Measurements from ENCODE around the gene ST6GALNAC2.
"Not testable (repeated sequence)": the region's sequence is repeated elsewhere in the genome, so short reads cannot be mapped to it uniquely, and the experiment has no call there.

ST6GALNAC2 gene

DNA sequence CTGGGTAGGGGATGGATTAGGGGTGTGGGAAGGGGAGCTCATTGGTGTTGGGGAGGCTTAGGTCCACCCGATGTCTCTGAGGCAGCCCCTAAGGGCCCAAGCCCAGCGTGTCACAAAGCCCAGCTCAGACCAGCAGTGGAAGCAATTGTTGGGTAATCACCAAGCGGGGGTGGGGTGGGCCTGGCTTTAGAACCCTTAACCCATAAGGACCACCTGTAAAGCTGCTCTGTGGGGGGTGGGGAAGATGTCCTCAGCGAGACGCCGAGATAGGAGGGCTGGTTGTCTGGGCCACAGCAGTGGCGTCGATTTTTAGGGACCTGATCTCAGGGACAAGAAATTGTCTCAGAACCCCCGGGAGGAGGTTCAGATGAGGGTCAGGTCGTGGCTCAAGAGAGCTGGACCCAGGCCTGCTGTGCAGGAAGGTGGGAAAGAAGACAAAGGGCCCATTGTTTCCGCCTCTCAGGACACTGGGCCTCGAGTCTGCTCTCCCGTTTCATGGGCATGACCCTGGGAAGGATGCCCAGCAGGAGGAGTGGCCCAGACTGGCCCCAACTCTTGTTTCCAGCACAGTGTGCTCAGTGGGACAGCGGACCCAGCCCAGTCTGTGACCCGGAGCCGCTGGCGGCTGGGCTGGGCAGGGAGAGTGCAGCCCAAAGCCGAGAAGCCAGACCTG, 15.9 kb downstream of the ST6GALNAC2 start:
- no peak for DNase-seq

DNA sequence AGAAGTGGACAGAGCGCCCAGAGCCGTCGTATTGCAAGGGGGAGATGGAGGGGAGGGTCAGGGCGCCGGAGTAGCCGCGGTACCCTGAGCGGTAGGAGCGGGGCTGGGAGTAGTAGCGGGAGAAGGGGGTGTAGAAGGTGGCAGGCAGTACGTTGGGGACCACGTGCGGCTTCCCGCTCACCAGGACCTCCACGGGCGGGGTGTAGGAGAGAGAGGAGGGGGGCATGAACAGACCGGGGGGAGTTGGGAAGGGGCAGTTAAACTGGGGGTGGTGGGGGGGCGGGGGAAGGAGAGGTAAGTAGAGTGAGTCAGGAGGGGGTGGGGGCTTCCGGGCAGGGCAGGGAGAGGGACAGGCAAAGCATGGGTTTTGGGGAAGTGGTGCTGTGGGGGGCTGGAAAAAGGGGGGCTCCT, 16.8 kb downstream of the ST6GALNAC2 start:
- DNase-seq: no peak

DNA sequence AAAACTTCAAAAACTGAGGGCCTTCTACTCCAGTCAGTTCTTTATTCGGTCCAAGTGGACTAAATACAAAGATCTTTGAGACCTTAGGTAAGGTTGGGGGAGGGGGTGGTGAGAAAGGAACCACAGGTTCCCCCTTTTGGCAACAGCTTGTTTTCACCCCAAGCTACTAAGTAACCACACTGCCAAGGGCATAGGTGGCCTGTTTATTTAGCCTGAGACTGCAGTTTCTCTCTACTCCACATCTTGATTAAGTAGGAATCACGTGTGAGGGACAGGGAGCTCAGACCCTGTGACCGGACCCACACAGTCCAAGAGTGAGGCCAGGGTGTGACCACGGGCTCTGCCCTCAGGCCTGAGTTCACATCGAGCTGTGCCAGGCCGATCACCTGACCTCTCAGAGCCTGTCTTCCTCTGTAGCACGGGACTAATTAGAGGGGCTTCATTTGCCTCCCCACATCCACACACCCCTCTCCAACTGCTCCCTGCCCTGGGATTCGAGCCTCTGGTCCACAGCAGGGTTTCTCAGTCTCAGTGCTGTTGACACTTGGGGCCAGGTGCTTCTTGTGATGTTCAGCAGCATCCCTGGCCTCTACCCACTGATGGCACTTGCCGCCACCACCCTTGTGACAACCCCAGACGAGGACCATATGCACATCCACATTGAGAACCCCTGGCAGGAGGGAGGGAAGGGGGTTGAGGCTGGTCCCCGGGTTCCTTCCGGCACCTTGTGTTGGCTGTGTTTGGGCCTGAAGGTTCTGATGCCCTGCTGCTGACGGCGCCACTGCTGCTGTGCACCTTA, 17.8 kb downstream of the ST6GALNAC2 start:
- DNase-seq: no peak

DNA sequence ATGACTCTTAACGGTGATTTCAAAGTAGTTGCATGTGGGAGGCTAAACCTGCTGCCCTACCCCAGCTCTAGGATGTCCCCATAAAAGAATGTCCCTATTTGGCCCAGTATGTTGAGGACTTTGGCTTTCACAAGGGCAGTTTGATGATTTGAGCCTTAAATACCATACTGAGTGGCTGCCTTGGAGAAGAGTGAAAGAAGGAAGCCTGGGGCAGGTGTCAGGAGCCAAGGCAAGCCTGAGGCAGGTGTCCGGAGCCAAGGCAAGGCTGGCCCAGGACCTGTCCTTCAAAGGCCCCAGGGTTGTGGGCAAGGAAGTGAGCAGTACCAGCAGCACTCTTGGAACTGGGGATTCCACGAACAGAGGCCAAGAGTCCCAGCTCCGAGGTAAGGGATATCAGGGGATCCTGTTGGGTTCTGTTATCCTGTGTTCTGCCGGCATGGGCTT, 18.6 kb downstream of the ST6GALNAC2 start:
- DNase-seq: no peak

DNA sequence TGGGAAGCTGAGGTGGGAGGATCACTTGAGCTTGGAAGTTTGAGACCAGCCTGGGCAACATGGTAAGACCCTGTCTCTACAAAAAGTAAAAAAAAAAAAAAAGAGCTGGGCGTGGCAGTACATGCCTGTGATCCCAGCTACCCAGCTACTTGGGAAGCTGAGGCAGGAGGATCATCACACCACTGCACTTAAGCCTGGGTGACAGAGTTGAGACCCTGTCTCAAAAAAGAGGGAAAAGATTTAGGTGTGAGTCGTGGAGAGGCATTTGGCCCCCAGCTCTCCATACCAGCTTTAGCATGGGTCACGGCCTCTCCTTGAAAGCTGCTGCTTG, 19.1 kb downstream of the ST6GALNAC2 start:
- DNase-seq: no peak

DNA sequence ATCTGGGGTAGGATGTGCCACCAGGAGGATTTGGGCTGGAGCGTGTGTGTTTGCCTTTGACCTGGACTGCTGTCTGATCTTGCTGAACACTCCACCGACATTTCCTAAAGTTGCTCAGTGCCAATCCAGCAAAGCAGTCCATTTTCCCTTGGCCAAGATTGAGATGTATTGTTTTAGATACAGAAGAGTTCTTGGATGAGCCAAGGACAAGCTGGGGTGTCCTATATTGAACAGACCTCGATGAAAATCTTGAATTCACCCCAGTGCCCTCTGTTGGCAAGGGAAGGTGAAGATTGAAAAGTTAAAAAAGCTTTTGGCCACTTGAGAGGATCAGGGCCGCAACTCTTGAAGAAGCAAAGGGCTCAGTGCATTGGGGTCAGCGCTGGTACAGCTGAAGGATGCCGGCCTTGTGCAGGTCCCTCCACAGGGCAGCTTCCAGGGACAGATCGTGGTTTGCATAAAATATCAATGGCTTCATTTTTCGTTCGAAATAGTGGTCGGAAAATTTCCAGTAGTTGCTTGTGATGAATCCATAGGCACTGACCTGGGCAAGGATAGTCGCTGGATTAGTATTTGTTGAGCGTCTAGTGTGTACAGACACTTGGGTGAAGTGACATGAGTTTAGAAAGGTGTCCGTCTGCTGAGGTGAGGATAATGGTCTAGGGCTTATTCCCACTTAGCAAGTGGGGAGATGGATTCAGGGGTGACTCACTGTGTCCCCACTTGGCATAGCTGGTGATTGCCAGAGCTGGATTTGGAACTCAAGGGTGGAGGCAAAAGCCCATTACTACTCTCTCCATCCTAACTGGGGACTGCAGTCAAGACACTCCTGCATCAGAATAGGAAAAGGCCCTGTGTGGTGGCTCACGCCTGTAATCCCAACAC, 19.7 kb downstream of the ST6GALNAC2 start:
- DNase-seq: no peak

DNA sequence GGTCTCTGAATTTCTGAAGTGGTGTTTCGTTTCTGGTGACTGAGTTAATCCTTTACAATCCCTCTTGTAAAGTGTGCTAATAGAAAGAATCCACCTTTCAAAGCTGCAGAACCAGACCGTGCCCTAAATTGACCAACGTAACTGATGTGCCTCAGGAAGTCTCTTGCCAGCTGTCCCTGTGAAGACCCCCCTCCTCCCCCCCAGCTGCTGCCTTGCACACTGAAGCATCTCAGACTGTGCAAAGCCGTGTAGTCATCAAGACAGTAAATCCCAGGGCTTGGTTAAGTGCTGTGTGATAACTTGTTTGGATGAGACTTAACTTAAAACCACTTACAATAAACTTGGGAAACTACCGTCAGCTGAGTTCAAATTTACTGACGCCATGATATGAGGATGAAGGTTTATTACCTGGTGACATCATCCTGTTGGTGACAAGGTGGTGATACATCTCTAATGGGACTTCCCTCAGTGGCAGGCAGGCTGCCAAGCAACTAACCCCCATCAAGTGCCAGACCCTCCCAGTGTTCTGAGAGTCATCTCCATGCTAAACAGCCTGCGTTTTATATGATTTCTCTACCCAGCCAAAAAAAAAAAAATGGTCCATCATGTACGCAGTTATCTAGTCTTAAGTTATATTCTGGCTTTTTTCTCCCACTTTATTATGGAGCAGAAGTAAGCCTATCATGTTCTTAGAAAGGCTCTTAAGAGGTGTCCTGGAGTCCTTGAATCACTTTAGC, 20.5 kb downstream of the ST6GALNAC2 start:
- DNase-seq: not testable (repeated sequence)

DNA sequence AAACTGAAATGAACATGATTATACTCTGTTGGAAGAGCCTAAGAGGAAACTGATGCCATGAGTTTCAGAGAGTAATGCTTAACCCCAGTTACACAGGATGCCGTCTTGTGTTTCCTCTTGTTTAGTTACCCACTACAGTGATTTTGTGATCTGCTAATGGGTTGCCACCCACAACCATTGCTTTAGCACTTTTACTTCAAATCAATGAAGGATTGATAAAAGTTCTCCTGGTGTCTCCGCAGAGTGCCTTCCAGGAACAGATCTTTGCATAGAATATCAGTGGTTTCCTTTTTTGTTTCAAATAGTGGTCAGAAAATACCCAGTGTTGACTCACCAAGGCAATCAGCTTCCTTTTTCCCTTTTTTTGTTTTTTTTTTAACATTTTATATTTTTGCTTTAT, 22.3 kb downstream of the ST6GALNAC2 start:
- not testable (repeated sequence) for DNase-seq

DNA sequence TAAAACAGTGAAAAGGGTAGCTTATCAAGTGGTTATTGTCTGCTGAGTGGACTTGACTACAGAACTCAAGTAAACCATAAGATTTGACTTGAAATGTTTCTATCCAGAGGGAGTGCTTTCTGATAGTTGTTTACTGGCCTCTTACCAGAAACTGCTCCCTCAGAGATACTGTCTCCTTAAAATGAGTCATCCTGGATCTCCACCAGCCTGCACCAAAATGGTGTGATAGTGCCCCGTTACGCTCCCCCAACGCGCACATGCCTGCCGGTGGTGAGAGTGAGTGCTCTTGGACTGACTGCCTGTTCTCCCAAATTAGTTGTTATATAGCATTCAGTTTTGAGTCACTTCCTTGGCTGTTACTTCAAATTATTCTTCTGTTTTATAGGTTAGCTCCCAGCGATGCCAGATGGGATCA, 22.9 kb downstream of the ST6GALNAC2 start:
- DNase-seq: peak; percentile 35 to 75

DNA sequence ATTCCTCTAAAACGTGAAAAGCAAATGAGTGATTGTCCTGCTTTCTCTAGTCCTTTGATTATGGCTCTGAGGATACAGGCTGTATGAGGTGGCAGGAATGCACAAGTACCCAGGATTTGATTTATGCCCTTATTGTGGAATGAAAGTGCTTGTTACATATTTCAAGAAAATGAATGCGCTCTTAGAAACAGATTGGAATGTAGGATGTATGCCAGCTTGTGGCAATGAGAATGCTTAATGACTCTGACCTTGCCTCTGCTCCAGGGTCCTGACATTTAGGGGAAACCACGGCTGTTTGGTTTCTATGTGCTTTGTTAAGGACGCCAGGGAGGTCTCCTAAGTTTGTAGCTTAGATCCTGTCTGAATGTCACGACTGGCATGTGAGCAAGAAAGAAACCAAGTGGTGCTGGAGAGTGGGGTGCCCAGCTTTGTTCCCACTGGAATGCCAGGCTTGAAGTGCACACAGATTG, 23.8 kb downstream of the ST6GALNAC2 start:
- peak in 1 of 2 experiments; percentile 24 for DNase-seq

DNA sequence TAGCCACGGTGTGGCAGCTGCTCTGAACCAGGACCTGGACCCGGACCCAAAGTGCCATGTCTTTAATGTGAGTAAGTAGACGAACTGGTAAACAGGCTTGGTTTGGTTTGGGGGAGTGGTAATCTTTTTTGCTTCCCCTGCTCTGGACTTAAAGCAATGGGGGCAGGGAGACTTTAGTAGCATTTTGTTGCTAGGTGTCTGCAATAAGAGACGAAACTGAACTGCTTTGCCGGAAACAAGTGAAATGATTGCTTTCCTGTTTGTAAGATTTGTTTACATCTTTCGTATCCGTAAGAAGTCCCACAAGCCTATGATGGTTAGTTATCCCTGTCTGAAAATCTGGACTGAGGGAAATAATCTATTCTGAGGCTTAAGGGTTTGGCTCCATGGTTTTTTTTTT, 24.3 kb downstream of the ST6GALNAC2 start:
- DNase-seq: no peak

DNA sequence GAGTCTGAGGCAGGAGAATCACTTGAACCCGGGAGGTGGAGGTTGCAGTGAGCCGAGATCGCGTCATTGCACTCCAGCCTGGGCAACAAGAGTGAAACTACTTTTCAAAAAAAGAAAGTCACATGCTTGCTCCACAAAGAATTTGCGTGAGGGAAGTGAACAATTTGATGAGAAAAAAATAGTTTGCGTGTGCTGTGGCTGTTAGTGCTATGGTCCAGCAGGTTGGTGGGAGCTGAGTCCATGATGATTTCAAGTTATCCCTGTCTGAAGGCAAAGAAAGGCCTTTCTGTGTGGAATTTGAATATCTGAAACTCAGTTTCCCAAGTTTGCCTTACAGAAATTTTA, 24.8 kb downstream of the ST6GALNAC2 start:
- DNase-seq: no peak

DNA sequence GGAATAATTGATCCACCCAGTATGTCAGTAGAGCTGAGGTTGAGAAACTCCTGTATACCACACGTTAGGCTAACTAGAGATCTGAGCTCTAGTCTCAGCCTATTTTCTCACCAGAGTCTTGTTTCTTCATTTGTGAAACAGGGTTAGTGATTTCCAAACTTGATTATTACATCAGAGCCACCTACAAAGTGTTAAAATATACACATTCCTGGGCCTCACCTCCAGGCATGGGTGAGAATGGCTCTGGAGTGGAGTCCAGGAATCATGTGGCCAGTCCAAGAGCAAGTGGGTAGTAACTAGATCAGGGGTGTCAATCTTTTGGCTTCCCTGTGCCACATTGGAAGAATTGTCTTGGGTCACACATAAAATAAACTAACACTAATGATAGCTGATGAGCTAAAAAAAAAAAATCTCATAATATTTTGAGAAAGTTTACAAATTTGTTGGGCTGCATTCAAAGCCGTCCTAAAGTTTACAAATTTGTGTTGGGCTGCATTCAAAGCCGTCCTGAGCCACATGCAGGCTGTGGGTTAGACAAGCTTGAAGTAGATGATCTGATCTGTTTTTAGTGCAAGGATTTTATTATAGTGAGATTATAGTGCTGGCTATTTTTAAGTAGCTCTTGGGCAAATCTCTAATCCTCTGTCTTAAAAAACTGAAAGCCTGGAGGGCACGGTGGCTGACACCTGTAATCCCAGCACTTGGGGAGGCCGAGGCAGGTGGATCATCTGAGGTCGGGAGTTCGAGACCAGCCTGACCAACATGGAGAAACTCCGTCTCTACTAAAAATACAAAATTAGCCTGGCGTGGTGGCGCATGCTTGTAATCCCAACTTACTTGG, 25.4 kb downstream of the ST6GALNAC2 start:
- DNase-seq: no peak

DNA sequence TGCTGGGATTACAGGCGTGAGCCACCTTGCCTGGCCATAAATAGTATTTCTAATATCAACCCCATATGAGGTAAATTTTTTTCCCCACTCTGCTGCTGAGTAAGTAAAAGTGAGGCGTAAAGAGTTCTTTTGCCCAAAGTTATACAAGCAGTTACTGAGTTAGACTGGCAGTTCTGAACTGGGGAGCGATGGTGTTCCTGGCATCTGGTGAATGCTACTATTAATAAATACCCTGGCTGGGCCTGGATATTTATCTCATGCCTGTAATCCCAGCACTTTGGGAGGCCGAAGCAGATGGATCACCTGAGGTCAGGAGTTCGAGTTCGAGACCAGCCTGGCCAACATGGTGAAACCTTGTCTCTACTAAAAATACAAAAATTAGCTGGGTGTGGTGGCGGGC, 26.2 kb downstream of the ST6GALNAC2 start:
- not testable (repeated sequence) for DNase-seq

DNA sequence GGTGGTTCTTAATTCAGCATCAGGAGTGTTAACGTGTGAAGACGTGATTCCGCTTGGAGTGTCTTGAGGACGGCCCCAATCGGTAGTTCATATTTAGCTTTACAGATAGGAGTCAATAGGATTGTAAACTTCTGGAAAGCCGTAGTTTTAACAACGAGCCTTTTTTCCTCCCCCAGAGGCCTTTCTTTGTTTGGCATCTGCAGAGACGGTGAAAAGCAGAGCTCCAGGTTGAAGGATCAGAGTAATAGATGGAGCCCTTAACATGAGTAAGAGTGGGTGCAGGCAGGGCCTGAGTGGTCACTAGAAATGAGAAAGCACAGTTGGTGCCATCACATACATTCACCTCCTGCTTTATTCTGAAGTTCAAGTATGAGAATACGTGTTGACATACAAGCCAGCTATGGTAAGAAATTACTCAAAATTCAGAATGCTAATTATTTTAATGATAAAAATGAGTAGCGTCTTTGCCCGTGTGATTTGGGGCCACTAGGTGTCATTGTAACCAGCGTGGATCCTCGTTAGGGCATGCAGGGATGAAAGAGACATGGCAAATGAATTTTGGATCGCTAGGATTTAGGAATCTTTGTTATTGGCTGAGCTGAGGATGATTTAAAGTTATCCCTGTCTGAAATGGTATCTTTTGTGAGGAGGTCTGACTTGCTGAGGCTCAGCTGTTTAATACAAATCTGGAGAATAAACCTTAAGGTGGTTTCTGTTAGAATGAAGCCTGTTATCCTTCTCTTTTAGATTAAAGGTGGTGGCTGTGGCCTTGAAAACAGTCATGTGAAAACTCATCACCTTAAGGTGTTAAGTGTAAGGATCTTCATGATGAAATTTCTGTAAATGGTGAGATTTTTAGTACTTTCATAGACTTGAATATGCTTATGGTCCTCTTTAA, 27.2 kb downstream of the ST6GALNAC2 start:
- DNase-seq: peak in 1 of 2 experiments; percentile 14

DNA sequence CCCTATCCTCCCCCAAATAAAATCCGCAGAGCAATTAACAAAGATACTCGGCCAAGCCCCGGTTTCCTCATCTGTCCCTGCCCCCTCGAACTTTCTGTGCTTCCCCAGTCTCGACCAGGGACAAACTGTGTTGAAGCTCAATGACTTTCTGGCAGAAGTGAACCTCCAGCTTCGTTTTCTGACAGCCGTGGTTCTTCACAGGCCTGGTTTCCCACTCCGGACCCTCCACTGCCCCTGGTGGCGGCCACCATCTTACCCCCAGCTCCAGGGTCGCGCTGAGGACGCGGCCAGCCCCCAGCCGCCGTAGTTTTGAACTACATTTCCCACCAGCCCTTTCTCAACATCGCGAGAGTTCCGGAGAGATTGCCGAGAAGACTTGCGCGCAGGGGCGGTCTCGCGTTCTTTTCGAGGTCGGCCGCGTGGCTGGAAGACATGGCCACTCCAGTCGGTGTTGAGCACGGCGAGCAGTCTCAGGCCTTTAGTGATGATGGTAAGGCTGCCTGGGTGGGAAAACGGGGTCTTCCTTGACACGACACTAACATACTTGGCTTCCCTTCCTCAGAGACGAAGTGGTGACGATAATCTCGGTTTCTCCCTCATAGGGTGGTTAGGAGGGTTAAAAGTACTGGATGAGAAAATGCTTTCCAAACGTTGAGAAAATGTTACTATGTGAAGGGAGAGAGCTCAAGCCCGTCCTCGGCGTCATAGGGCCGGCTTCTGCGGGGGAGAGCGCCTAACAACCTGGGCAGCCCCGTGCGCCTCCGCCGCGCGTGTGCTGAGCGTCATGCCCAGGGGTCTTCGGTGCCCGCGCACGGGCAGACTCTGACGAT, 28.1 kb downstream of the ST6GALNAC2 start:
- peak; percentile 98 to 99 for DNase-seq

DNA sequence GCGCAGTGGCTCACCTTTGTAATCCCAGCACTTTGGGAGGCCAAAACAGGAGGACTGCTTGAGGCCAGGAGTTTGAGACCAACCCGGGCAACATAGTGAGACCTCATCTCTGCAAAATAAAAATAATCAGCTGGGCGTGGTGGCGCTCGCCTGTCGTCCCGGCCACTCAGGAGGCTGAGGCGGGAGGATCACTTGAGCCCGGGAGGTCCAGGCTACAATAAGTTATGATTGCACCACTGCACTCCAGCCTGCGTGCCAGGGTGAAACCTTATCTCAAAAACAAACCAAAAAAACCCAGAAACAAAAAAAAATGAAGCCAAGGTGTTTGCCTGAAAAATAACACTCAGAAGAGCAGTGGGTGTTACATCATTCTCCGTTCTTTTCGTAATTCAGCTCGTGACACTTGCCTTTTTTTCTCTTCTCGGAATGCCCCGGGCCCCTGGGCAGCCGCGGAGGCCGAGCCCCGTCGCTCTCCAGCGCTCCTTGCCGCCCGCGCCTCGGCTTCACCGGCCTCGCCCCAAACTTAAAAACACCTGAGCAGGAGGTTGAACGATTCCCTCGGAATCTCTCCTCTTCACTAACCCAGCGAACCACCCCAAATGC, 28.8 kb downstream of the ST6GALNAC2 start:
- no peak for DNase-seq

DNA sequence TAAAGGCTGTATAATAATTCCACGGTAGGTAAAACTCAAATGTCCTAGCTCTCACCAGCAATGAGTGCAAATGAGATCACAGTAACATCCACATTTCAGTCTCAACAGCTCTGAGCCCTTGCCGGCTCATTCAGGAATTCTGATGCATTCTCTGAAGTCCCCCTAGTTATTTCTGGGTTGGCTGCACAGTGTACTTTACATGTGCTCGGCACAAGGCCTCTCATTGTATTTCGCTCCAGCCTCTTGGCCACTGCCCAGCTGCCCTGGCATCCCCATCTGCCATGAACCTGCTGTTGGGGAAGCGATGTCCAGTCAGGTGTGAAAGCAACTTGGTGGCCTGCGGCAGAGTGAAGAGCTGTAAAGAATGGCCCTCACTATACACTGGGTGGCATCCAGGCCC, 31.5 kb downstream of the ST6GALNAC2 start:
- DNase-seq: peak; percentile 53 to 83

All from NCI-H446 (cell line).